Stimulated activated CD8-positive, alpha-beta memory T cell treated with anti-CD3 and anti-CD28 coated beads, Interleukin-7, amount 100 ng/mL, for 24 hours (primary cell): ENCODE data around the gene SLC38A9.

Experiments
- DNase-seq: peaks from one replicate; pipeline ENCODE4 v3.0.0-alpha.2; 2020; ENCODE audit warnings: low read depth

SLC38A9 gene

DNA sequence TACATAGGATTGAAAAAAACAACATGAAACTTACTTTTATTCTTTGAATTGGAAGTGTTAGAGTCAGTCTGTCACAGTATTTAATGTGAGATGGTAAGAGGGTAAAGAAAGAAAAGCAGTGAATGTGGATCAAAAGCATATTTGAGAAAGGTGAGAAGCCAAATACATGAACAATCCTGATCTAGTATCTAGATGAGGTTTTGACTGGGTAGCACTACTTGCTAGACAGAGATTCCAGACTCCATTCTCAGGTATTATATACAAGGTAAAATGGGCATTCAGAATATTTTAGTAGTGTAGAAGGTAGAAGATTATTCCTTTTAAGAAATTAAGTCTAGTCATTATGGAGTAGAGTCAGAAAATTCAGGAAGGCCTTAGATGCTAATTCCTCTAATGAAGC, 62.2 kb downstream of the SLC38A9 start:
- no peak for DNase-seq

DNA sequence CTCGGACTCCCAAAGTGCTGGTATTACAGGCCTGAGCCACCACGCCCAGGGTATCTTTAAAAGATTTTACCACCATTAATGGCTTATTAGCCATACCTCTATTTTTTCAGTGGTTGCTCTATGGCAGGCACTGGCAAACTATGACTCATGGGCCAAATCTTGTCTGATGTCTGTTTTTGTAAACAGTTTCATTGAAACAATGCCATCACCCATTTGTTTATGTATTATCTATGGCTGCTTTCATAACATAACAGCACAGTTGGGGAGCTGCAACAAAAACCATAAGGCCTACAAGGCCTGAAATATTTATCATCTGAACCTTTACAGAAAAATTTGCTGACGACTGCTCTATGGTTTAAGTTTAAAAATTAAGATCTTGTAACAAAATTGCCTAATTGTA, 66.8 kb downstream of the SLC38A9 start:
- DNase-seq, result no peak

- DNase-seq, result no peak
Measured at GRCh38 chr5:55638455-55638854, 73.7 kb downstream of the SLC38A9 start.

- DNase-seq, result no peak
Measured at GRCh38 chr5:55638051-55638450, 74.1 kb downstream of the SLC38A9 start.

DNA sequence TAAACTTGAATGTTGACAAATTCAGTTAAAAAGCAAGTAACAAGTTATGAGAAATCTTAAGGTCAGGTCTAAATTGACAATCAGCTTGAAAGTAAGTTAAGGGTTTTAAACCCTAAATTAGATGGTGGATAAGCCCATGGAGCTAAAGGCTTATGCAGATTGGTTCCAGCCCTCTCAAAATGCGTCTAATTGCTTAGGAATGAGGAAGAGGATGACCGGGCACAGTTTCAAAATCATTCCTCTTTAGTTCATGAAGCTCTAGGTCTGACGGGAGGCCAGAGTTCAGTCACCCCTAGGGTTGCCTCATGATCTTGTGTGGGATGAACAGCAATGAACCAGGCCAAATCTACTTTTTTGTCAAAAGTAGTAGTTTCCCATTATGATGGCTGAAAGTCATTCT, 75.4 kb downstream of the SLC38A9 start:
- no peak for DNase-seq

GRCh38 chr5:55636177-55636576, 75.9 kb downstream of the SLC38A9 start:
- DNase-seq, result no peak

GRCh38 chr5:55634866-55635265, 77.3 kb downstream of the SLC38A9 start:
- DNase-seq, result no peak

- DNase-seq, result no peak
Measured at GRCh38 chr5:55634209-55634805, 77.8 kb downstream of the SLC38A9 start.

- DNase-seq, result no peak
Measured at GRCh38 chr5:55633574-55634208, 78.4 kb downstream of the SLC38A9 start.

- DNase-seq, result no peak
Measured at GRCh38 chr5:55629815-55630214, 82.3 kb downstream of the SLC38A9 start.

DNA sequence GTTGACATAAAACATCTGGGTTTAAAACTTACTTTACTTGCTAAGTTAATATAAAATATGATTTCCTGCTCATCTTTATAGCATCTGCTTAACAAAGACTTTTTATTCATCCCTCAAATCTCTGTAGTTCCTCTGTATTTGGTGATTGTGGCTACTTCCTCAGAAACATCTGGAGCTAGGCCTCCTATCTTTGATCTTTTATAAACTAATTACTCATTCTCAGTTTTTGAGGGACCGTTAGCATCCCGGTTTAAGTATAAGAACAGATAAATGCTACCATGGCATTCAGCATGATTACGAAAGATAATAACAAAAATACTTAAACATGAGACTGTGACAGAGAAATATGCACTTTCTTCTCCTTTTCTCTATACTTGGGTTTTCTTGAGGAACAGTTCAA, 85.3 kb downstream of the SLC38A9 start:
- no peak for DNase-seq

- no peak for DNase-seq
Measured at GRCh38 chr5:55625913-55626312, 86.2 kb downstream of the SLC38A9 start.

DNA sequence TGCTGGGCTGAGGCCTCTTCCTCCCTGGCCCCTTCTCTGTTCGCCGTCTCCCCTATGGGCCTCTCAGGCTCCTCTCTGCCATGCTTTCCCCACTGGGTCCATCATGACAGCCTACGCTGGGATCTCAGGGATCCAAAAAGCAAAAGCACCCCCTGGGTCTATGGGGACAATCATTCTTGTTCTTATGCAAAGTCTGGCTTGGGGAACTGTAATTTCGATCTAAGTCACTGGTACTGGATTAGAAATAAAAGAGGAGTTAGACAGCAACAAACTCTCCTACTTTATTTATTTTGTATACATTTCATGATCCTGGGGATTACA, 86.6 kb downstream of the SLC38A9 start:
- DNase-seq, result no peak

DNA sequence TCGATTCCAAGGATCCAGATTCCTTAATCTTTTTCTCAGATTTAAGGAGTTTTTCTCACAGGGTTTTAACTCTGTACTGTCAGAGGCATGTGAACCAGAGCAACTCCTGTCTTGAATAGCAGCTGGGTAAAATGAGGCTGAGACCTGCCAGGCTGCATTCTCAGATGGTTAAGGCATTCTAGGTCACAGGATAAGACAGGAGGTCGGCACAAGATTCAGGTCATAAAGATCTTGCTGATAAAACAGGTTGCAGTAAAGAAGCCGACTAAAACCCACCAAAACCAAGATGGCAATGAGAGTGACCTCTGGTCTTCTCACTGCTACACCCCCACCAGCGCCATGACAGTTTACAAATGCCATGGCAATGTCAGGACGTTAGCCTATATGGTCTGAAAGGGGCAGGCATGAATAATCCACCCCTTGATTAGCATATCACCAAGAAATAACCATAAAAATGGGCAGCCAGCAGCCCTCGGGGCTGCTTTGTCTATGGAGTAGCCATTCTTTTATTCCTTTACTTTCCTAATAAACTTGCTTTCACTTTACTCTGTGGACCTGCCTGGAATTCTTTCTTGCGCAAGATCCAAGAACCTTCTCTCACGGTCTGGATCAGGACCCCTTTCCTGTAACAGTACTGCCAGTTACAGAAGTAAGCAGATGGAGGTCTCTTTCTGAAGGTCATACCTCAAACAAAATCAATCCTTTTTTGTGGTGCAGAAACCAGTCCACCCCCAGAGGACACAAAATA, 87.1 kb downstream of the SLC38A9 start:
- no peak for DNase-seq

- no peak for DNase-seq
Measured at GRCh38 chr5:55623789-55624188, 88.3 kb downstream of the SLC38A9 start.

DNA sequence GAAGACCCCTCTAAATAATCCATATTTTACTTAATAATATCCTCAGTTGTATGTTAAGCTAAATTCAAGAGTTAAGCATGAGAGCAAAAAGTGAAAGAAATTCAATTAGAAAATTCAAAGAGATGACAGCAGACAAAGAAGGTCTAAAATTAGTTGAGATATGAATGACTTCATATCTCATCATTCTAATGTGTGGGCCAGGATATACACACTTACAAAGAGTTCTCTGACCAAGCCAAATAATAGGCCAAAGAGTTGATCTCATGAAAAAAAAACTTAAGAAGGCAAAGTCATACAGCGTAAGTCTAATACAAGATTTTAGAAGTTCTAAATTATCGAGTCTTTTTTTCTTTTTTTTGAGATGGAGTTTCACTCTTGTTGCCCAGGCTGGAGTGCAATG, 89.7 kb downstream of the SLC38A9 start:
- no peak for DNase-seq

DNA sequence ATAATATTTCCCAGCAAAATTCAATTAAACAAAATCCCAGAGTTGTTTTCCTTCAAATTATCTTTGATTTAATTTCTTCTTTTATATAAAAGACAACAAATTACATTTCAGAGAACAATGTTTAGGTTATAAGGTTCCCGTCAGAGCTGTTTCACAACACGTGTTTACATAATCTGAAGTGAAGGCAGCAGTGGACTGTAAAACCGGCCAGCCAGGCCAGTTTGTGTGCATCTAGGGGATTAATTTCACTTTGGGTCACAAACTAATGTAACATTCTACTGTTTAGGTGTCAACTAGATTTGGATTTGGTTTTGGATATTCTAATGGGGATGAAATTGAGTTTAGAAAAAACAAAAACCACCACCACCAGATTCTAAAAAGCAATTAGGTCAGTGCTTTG, 90.9 kb downstream of the SLC38A9 start:
- no peak for DNase-seq

DNA sequence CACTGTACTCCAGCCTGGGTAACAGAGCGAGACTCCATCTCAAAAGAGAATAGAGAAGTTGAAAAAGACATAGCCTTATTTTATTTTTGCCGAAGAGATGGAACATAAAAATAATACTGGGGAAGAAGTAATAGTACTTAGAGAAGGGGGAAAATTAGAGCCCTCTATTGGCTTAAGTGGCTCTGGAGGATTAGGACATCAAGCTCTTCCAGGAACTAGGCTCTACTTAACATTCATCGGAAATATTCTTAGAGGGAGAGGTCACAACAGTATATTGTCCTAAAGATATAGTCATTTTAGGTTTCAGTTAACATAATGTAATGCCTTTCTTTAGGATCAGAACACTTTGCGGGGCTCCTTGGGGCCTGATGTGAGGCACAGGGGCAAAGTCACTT, 91.4 kb downstream of the SLC38A9 start:
- DNase-seq, result no peak

GRCh38 chr5:55620009-55620765, 91.9 kb downstream of the SLC38A9 start:
- DNase-seq, result no peak

DNA sequence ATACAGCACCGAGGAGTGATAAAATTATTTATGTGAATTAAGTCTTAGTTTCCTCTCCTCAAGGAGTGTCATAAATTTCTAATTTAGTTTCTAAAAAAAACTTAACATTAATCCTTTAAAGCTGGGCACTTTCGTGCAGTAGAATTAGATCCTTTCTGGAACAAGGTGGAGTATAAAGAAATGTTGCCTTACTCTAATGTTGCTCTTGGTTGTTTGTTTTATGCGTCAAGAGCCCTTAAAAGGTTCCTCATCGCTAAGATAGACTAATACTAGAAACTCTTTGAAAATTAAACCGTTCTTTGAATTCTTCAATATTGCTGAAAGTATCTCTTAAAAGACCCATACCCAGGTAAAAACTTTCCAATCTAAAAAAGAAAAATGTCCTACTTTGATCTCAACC, 93.8 kb downstream of the SLC38A9 start:
- DNase-seq, result no peak

DNA sequence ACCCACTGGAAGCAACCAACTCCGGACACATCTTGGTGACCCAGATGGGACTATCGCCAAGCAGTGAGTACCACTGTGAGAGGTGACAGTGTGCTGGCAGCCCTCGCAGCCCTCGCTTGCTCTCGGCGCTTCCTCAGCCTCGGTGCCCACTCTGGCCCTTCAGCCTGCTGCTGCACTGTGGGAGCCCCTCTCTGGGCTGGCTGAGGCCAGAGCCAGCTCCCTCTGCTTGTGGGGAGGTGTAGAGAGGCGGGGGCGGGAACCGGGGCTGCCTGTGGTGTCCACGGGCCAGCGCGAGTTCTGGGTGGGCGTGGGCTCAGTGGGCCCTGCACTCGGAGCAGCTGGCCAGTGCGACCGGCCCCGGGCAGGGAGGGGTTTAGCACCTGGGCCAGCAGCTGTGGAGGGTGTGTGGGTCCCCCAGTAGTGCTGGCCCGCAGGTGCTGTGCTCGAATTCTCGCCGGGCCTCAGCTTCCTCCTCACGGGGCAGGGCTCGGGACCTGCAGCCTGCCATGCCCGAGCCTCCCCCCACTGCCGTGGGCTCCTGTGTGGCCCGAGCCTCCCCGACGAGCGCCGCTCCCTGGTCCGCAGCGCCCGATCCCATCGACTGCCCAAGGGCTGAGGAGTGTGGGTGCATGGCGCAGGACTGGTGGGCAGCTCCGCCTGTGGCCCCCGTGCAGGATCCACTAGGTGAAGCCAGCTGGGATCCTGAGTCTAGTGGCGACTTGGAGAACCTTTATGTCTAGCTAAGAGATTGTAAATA, 98.8 kb downstream of the SLC38A9 start:
- DNase-seq, result no peak

GRCh38 chr5:55610542-55610941, 101.6 kb downstream of the SLC38A9 start:
- no peak for DNase-seq
